GM21447 (cell line): ENCODE measurements around the gene ELMOD3.
"Not testable (repeated sequence)": the region's sequence is repeated elsewhere in the genome, so short reads cannot be mapped to it uniquely, and the experiment has no call there.

Experiments
- ATAC-seq: cut with Tn5 transposase; IDR thresholded peaks from one replicate; pipeline ENCODE4 v1.9.1; 2021; ENCODE audit not compliant: unreplicated experiment

The ELMOD3 gene

GRCh38 chr2:85439569-85439968 lies 85.0 kb downstream of the ELMOD3 start:
- not testable (repeated sequence) for ATAC-seq

DNA sequence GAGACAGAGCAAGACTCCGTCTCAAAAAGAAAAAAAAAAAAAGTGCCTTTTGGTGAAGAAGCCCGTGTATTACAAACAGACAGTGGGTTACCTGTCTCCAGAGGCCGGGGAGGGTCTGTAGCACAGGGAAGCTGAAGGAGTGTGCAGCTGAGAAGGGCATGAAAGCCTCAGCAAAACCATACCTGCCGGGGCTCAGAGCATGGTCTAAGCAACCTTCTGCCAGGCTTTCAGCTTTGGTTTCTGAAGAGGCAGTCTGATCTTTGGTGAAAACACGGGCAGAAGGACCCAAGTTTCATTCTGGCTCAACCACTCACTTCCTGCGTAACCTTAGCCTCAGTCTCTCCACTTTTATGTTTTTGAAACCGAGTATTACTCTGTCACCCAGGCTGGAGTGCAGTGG lies 85.4 kb downstream of the ELMOD3 start:
- no peak for ATAC-seq

DNA sequence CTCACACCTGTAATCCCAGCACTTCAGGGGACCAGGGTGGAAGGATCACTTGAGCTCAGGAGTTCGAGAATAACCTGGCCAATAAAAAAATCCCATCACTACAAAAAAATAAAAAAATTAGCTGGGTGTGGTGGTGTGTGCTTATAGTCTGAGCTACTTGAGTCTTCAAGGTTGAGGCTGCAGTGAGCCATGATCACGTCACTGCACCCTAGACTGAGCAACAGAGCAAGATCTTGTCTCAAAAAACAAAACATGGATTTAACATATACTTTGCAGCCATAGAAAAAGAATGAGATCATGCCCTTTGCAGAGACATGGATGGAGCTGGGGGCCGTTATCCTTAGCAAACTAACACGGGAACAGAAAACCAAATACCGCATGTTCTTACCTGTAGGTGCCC lies 86.2 kb downstream of the ELMOD3 start:
- ATAC-seq = no peak
